GM12878 (cell line): Measurements from ENCODE around the gene DBN1. TPM values are rescaled to one million over a fixed set of nuclear protein-coding genes. Genes with fewer than 3 reads are reported as not detected.

Experiments
- ATAC-seq: fragments of 200-7000 bp; cut with Tn5 transposase; 3 replicates; pipeline ENCODE4 v1.9.1; 2020; ENCODE audit warnings: mild to moderate bottlenecking, moderate library complexity
- BruUV-seq: library from RNA; stranded (reverse); fragments of 400-500 nt; replicated peaks from 2 replicates; lab custom pipeline; 2021; lab: Mats Ljungman, UMichigan
- CTCF ChIA-PET: fragments of 300-600 bp; sonication (Branson Sonifier 250); formaldehyde crosslinking; extraction: SDS; loops from one replicate; lab custom pipeline; 2021; ENCODE audit warnings: inconsistent platforms; lab: Yijun Ruan, JAX
- POLR2A ChIA-PET: fragments of 350-600 bp; formaldehyde crosslinking; extraction: SDS; loops from one replicate; lab custom pipeline; 2021; ENCODE audit warnings: inconsistent platforms; lab: Charles Lee
- RAD21 ChIA-PET: fragments of 300-600 bp; sonication (Branson Sonifier 250); formaldehyde crosslinking; loops from one replicate; lab custom pipeline; 2023; ENCODE audit warnings: antibody characterized with exemption; ENCODE audit not compliant: unreplicated experiment; lab: Charles Lee
- SMC1A ChIA-PET: fragments of 300-600 bp; sonication (Branson Sonifier 250); formaldehyde crosslinking; loops from one replicate; lab custom pipeline; 2023; ENCODE audit not compliant: unreplicated experiment, uncharacterized antibody; lab: Charles Lee
- DNase-seq: peaks from one replicate; pipeline ENCODE4 v3.0.0-alpha.2; 2011; ENCODE audit warnings: low read depth, low spot score
- FAIRE-seq: peaks from 3 replicates; lab custom pipeline; 2011; peaks lifted over from hg19 to GRCh38; lab: Jason Lieb, UNC
- H2AFZ ChIP-seq: 2 replicates; pipeline ENCODE4 v1.6.0; 2011; ENCODE audit warnings: low read depth, low read length, control low read depth; ENCODE audit not compliant: control insufficient read depth
- H3K27ac ChIP-seq: 2 replicates; pipeline ENCODE4 v1.5.1; 2011; ENCODE audit warnings: control low read depth; ENCODE audit not compliant: control insufficient read depth, insufficient read depth
- H3K27me3 ChIP-seq, 2 experiments: replicated peaks in 1 of 2; 2 replicates each; pipeline versions ENCODE4 v1.6.0 to v1.6.1; 2011; ENCODE audit warnings: low read length in 1 of 2; ENCODE audit not compliant: control insufficient read depth in 2 of 2, insufficient read depth in 2 of 2
- H3K36me3 ChIP-seq, 2 experiments: 2 replicates each; pipeline ENCODE4 v1.5.1; 2011; ENCODE audit warnings: low read length in 1 of 2; ENCODE audit not compliant: control insufficient read depth in 2 of 2, insufficient read depth in 2 of 2
- H3K4me1 ChIP-seq: 2 replicates; pipeline ENCODE4 v1.6.1; 2011; ENCODE audit warnings: mild to moderate bottlenecking, low read length, moderate library complexity, mixed read lengths; ENCODE audit not compliant: control insufficient read depth, insufficient read depth
- H3K4me2 ChIP-seq: 2 replicates; pipeline ENCODE4 v1.6.0; 2011; ENCODE audit warnings: control low read depth; ENCODE audit not compliant: control insufficient read depth, insufficient read depth
- H3K4me3 ChIP-seq: fragments of 200-600 bp; sonication (generic); 2 replicates; pipeline ENCODE4 v1.5.1; 2016
- H3K79me2 ChIP-seq: 2 replicates; pipeline ENCODE4 v1.6.0; 2011; ENCODE audit warnings: low read length; ENCODE audit not compliant: control insufficient read depth, insufficient read depth
- H3K9ac ChIP-seq: 2 replicates; pipeline ENCODE4 v1.8.0; 2011; ENCODE audit warnings: low read length, control low read depth, mixed read lengths; ENCODE audit not compliant: control insufficient read depth, insufficient read depth
- H3K9me3 ChIP-seq: replicated peaks from 3 replicates; pipeline ENCODE4 v1.5.1; 2011; ENCODE audit warnings: mild to moderate bottlenecking, low read length; ENCODE audit not compliant: control insufficient read depth, insufficient read depth
- H4K20me1 ChIP-seq: 2 replicates; pipeline ENCODE4 v1.6.0; 2011; ENCODE audit not compliant: control insufficient read depth, insufficient read depth
- BCL11A ChIP-seq: IDR thresholded peaks from 2 replicates; pipeline ENCODE4 v1.6.1; 2011; ENCODE audit warnings: low read depth, low read length
- CREM ChIP-seq: IDR thresholded peaks from 2 replicates; pipeline ENCODE4 v1.6.1; 2014; ENCODE audit warnings: antibody characterized with exemption, low read depth
- ETV6 ChIP-seq, 2 experiments: fragments of 450-650 bp in 1 of 2; IDR thresholded peaks in 1 of 2; conservative IDR thresholded peaks in 1 of 2; 2 replicates each; pipeline ENCODE4 v1.6.1; 2014; ENCODE audit warnings: antibody characterized with exemption in 1 of 2, borderline replicate concordance in 1 of 2, low read depth in 1 of 2, mild to moderate bottlenecking in 1 of 2, moderate library complexity in 1 of 2
- HDGF ChIP-seq: fragments of 450-650 bp; IDR thresholded peaks from 2 replicates; pipeline ENCODE4 v1.6.1; 2016; ENCODE audit warnings: antibody characterized with exemption
- NR2C1 ChIP-seq: fragments of 450-650 bp; IDR thresholded peaks from 2 replicates; pipeline ENCODE4 v1.6.1; 2017; ENCODE audit warnings: antibody characterized with exemption, mild to moderate bottlenecking, moderate library complexity
- RBBP5 ChIP-seq: fragments of 200-600 bp; sonication (generic); conservative IDR thresholded peaks from 2 replicates; pipeline ENCODE4 v1.6.1; 2016
- SMAD1 ChIP-seq: fragments of 450-650 bp; IDR thresholded peaks from 2 replicates; pipeline ENCODE4 v1.6.1; 2018; ENCODE audit warnings: mild to moderate bottlenecking, low read depth; ENCODE audit not compliant: partially characterized antibody
- SMAD5 ChIP-seq: IDR thresholded peaks from 2 replicates; pipeline ENCODE4 v1.6.1; 2016; ENCODE audit warnings: antibody characterized with exemption, low read depth
- SREBF1 ChIP-seq: IDR thresholded peaks from 2 replicates; pipeline ENCODE4 v1.6.1; 2012; ENCODE audit warnings: mild to moderate bottlenecking, low read length
- ZNF622 ChIP-seq: fragments of 450-650 bp; IDR thresholded peaks from 2 replicates; pipeline ENCODE4 v1.6.1; 2017; ENCODE audit warnings: mild to moderate bottlenecking, inconsistent platforms
- WGBS: methylation state at CpG from one replicate; pipeline ENCODE4 v1.1.6; 2016; ENCODE audit warnings: low lambda C conversion rate; ENCODE audit not compliant: insufficient replicate concordance, insufficient coverage; ENCODE audit errors: missing lambda C conversion rate; 5-methylcytosine and 5-hydroxymethylcytosine counted together
- in situ Hi-C: fragments of 300-500 bp; cut with MboI; formaldehyde crosslinking; loops from 9 replicates; pipeline ENCODE4 v1.14.3; 2018; ENCODE audit warnings: mixed read lengths
- intact Hi-C: fragments of 100-400 bp; cut with micrococcal nuclease; formaldehyde crosslinking; loops from one replicate; pipeline ENCODE4 v1.14.2; 2022; ENCODE audit not compliant: unreplicated experiment
- polyA plus RNA-seq, 11 experiments: library from polyadenylated mRNA; depleted of rRNA in 4 of 11; unstranded in 6 of 11; stranded (reverse) in 5 of 11; fragments of >200 nt; fragmentation: Nextera tagmentation in 4 of 11; fragmentation: Illumina TruSeq in 1 of 11; extraction: Ambion mirVana in 4 of 11; extraction: Trizol in 1 of 11; gene quantifications; 1 replicate in 1 of 11; 2 replicates in 10 of 11; pipeline versions ENCODE4 v1.2.1 to v1.2.3, GENCODE V29; 2011 to 2016; ENCODE audit warnings: inconsistent platforms in 2 of 11, missing spikeins in 2 of 11, low read depth in 1 of 11
- total RNA-seq, 4 experiments: library from RNA; depleted of rRNA in 3 of 4; stranded (reverse); fragments of >200 nt in 3 of 4; fragmentation: Illumina TruSeq in 1 of 4; extraction: Trizol in 1 of 4; gene quantifications; 2 replicates each; pipeline versions ENCODE4 v1.2.1 to v1.2.3, GENCODE V29; 2013 to 2021
- TF ChIP-seq, protein P1 (sequence below): IDR thresholded peaks from 2 replicates; pipeline ENCODE4 v1.6.1; 2012; ENCODE audit warnings: mild to moderate bottlenecking, low read depth, low read length
- TF ChIP-seq, protein P2 (sequence below): fragments of 450-650 bp; IDR thresholded peaks from 2 replicates; pipeline ENCODE4 v1.6.1; 2016; ENCODE audit warnings: mild to moderate bottlenecking

Gene DBN1
- total and polyA plus RNA-seq, 10 of the 15 experiments (the other 5 are each of a cell fraction or from before 2014, with no cell fraction given), result 0.18 to 81.0 (median 27.9) TPM

DNA sequence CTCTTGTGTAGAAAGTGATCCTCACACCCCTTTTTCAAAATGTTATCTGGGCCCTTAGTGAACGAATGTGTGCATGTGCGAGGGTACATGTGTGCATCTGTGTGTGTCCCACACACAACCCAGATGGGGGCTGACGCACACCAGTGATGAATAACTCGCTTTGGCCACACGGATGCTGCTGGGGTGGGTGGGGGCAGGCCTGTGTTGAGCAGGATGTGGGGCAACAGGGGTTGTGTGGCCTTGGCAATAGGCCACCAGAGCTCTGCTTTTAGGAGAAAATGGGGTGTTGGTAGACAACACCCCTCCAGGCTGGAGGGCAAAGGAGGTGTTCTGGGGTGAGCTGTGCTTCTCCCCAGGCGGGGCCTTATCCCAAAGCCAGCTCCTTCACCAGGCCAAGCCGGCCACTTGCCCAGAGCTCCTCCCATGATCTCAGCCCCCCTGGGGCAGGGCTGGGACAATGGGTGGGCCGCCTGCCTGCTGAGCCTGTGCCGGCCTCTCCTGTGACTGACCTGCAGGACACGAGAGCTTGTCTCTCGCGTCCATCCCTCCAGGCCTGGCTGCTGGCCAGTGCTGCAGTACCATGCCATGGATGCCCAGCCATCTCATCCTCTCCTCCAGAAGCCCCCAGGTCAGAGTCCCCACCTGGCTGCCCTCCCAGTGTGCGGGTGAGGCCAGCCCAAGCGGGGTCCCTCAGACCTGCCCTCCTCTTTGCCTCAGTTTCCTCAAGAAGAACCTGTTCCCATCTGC, 1.7 kb downstream of the DBN1 start (continued):
- TF ChIP-seq, protein P1, sequence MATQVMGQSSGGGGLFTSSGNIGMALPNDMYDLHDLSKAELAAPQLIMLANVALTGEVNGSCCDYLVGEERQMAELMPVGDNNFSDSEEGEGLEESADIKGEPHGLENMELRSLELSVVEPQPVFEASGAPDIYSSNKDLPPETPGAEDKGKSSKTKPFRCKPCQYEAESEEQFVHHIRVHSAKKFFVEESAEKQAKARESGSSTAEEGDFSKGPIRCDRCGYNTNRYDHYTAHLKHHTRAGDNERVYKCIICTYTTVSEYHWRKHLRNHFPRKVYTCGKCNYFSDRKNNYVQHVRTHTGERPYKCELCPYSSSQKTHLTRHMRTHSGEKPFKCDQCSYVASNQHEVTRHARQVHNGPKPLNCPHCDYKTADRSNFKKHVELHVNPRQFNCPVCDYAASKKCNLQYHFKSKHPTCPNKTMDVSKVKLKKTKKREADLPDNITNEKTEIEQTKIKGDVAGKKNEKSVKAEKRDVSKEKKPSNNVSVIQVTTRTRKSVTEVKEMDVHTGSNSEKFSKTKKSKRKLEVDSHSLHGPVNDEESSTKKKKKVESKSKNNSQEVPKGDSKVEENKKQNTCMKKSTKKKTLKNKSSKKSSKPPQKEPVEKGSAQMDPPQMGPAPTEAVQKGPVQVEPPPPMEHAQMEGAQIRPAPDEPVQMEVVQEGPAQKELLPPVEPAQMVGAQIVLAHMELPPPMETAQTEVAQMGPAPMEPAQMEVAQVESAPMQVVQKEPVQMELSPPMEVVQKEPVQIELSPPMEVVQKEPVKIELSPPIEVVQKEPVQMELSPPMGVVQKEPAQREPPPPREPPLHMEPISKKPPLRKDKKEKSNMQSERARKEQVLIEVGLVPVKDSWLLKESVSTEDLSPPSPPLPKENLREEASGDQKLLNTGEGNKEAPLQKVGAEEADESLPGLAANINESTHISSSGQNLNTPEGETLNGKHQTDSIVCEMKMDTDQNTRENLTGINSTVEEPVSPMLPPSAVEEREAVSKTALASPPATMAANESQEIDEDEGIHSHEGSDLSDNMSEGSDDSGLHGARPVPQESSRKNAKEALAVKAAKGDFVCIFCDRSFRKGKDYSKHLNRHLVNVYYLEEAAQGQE, result no peak
- TF ChIP-seq ETV6 (conservative IDR thresholded peaks at IDR 0.05 in 1 of 2, IDR thresholded peaks at IDR 0.05 in 1 of 2; ENCODE audit: borderline replicate concordance in 1 of 2, low read depth in 1 of 2) (no peak), SREBF1 (no peak), SMAD5 (no peak)

DNA sequence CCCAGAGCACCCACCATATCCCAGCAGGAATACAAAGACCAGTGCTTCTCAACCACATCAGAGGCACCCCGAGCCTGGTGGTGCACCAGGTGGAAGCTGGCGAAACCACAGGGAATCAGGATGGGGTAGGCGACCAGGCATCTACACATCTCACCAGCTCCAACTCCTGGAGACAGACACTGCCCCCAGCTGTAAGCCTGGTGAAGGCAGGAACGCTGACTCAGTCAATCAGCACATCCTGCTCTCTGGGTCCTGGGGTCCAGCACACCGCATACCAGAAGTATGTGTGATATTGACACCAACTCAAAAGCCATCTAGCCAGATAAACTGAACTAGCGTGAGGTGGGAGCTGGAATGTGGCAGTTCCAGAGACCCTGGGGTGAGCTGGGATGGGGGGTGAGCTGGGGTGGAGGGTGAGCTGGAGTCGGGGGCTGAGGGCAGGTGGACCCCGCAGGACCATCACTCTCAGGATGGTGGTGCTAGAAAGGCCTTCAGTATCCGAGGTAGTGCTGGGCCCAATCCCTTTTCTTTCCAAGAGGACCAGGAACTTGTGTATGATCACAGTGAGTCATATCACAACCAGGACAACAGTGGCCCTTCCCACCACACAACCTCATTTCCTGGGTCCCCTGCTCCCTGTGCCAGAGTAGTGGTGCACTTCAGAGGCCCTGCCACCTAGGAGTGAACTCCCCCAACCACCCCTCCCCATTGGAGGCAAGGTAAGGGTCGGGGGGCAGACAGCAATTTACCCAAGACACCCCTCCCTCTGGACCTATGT, 2.5 kb downstream of the DBN1 start:
- intact Hi-C loops (no loop called here), in situ Hi-C loops (no loop called here)
- RAD21 ChIA-PET, result interaction anchor here (2.0 kb wide), 2 partner anchors 24 to 31 kb away, joined by 6 to 7 read pairs; no protein-coding TSS in a partner anchor
- FAIRE-seq (no peak), DNase-seq (no peak), ATAC-seq (no peak)
- no TSS peak for BruUV-seq
- no peak overlapping the region for H3K4me3 ChIP-seq
- no peaks in the 10 kb centered on the region for H3K27me3 ChIP-seq
- POLR2A ChIA-PET, result interaction anchor here (1.6 kb wide), 1 partner anchor 32 kb away, joined by 4 read pairs; no protein-coding TSS in a partner anchor
- no peaks in the 10 kb centered on the region for H3K9me3 ChIP-seq
- H3K27ac ChIP-seq, result no peak overlapping the region
- 55% methylated on average over 10 of the region's 10 CpGs for WGBS
- no peaks in the 10 kb centered on the region for H4K20me1 ChIP-seq
- H3K9ac ChIP-seq, result no peak overlapping the region
- peaks cover 12% of the 10 kb centered on the region for H3K4me1 ChIP-seq
- CTCF ChIA-PET, result interaction anchor here (0.6 to 2.4 kb wide), 7 partner anchors 11 to 107 kb away, joined by 3 to 13 read pairs (median 3); no protein-coding TSS in a partner anchor
- H3K4me2 ChIP-seq, result no peak overlapping the region; the same call in 1 of the 2 replicates
- peaks cover 4% of the 10 kb centered on the region; the same call in 1 of the 2 replicates for H3K79me2 ChIP-seq
- SMC1A ChIA-PET, result interaction anchor here (1.2 kb wide), 1 partner anchor 27 kb away, joined by 3 read pairs; the partner anchor contains the start of gene PDLIM7
- no peak overlapping the region for H2AFZ ChIP-seq
- H3K36me3 ChIP-seq, result no peaks in the 10 kb centered on the region
- TF ChIP-seq SMAD1 (no peak), BCL11A (no peak), ZNF622 (no peak), RBBP5 (no peak), CREM (no peak), HDGF (no peak), NR2C1 (no peak)
- TF ChIP-seq, protein P2, sequence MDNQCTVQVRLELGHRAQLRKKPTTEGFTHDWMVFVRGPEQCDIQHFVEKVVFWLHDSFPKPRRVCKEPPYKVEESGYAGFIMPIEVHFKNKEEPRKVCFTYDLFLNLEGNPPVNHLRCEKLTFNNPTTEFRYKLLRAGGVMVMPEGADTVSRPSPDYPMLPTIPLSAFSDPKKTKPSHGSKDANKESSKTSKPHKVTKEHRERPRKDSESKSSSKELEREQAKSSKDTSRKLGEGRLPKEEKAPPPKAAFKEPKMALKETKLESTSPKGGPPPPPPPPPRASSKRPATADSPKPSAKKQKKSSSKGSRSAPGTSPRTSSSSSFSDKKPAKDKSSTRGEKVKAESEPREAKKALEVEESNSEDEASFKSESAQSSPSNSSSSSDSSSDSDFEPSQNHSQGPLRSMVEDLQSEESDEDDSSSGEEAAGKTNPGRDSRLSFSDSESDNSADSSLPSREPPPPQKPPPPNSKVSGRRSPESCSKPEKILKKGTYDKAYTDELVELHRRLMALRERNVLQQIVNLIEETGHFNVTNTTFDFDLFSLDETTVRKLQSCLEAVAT, result no peak
